GM12878 (cell line): Measurements from ENCODE around the gene C2orf92.

Experiments used
- ATF2 ChIP-seq: IDR thresholded peaks from 2 replicates; pipeline ENCODE4 v1.6.1; 2012; ENCODE audit warnings: low read length, inconsistent platforms
- CREB1 ChIP-seq: IDR thresholded peaks from 2 replicates; pipeline ENCODE4 v1.6.1; 2012; ENCODE audit warnings: low read depth, mild to moderate bottlenecking, inconsistent platforms
- KAT2A ChIP-seq: conservative IDR thresholded peaks from 2 replicates; pipeline ENCODE4 v1.6.1; 2011; ENCODE audit warnings: low read depth, low read length; ENCODE audit not compliant: control insufficient read depth
- MAX ChIP-seq: IDR thresholded peaks from 2 replicates; pipeline ENCODE4 v1.6.1; 2012; ENCODE audit warnings: low read depth, low read length, improper control_type of control experiment
- MXI1 ChIP-seq: fragments of 150-350 bp; IDR thresholded peaks from 2 replicates; pipeline ENCODE4 v1.6.1; 2011; ENCODE audit warnings: low read depth, mild to moderate bottlenecking, inconsistent platforms, low read length, improper control_type of control experiment
- PAX5 ChIP-seq: IDR thresholded peaks from 2 replicates; pipeline ENCODE4 v1.6.1; 2011; ENCODE audit warnings: low read depth, low read length, borderline replicate concordance
- POLR2A ChIP-seq: IDR thresholded peaks from 2 replicates; pipeline ENCODE4 v1.6.1; 2011; ENCODE audit warnings: low read depth, mild to moderate bottlenecking, low read length
- RB1 ChIP-seq: fragments of 450-650 bp; formaldehyde crosslinking; IDR thresholded peaks from 2 replicates; pipeline ENCODE4 v1.6.1; 2017; ENCODE audit warnings: mild to moderate bottlenecking, borderline replicate concordance
- SUZ12 ChIP-seq: fragments of 200-600 bp; sonication (generic); IDR thresholded peaks from one replicate; pipeline ENCODE4 v1.6.1; 2018; ENCODE audit warnings: antibody characterized with exemption, mild to moderate bottlenecking; ENCODE audit not compliant: unreplicated experiment
- USF1 ChIP-seq: IDR thresholded peaks from 2 replicates; pipeline ENCODE4 v1.6.1; 2011; ENCODE audit warnings: borderline replicate concordance, low read depth, mild to moderate bottlenecking, moderate library complexity, mixed read lengths, low read length; ENCODE audit not compliant: insufficient read depth; ENCODE audit errors: extremely low read length
- ZNF217 ChIP-seq: fragments of 450-650 bp; IDR thresholded peaks from 2 replicates; pipeline ENCODE4 v1.6.1; 2017; ENCODE audit warnings: antibody characterized with exemption, mild to moderate bottlenecking
- ZNF274 ChIP-seq: IDR thresholded peaks from one replicate; pipeline ENCODE4 v1.8.0; 2011; ENCODE audit not compliant: insufficient read length, insufficient read depth
- ZZZ3 ChIP-seq: IDR thresholded peaks from 2 replicates; pipeline ENCODE4 v1.6.1; 2011; ENCODE audit warnings: low read depth; ENCODE audit not compliant: control insufficient read depth, insufficient read length
- TF ChIP-seq, protein P1 (sequence below), 3 experiments: IDR thresholded peaks in 2 of 3; conservative IDR thresholded peaks in 1 of 3; 2 replicates each; pipeline ENCODE4 v1.5.1; 2011; ENCODE audit warnings: low read depth in 3 of 3, low read length in 3 of 3, mild to moderate bottlenecking in 3 of 3, control low read depth in 2 of 3, moderate library complexity in 2 of 3, inconsistent platforms in 1 of 3, mixed read lengths in 1 of 3; ENCODE audit not compliant: control insufficient read depth in 2 of 3, insufficient read depth in 1 of 3; ENCODE audit errors: extremely low read depth in 1 of 3

GRCh38 chr2:97697252-97698235 is 28.0 kb downstream of the C2orf92 start:
- TF ChIP-seq ZZZ3 (no peak), KAT2A (no peak), POLR2A (no peak), RB1 (0 out of 2 replicates have a peak, but pooled peaks have one; percentile 32), ZNF217 (no peak), ATF2 (no peak), MXI1 (no peak; the same call in 1 of the 2 replicates), PAX5 (no peak), ZNF274 (no peak), CREB1 (0 out of 2 replicates have a peak, but pooled peaks have one; percentile 33), SUZ12 (no peak), USF1 (no peak), MAX (no peak)
- TF ChIP-seq, protein P1, sequence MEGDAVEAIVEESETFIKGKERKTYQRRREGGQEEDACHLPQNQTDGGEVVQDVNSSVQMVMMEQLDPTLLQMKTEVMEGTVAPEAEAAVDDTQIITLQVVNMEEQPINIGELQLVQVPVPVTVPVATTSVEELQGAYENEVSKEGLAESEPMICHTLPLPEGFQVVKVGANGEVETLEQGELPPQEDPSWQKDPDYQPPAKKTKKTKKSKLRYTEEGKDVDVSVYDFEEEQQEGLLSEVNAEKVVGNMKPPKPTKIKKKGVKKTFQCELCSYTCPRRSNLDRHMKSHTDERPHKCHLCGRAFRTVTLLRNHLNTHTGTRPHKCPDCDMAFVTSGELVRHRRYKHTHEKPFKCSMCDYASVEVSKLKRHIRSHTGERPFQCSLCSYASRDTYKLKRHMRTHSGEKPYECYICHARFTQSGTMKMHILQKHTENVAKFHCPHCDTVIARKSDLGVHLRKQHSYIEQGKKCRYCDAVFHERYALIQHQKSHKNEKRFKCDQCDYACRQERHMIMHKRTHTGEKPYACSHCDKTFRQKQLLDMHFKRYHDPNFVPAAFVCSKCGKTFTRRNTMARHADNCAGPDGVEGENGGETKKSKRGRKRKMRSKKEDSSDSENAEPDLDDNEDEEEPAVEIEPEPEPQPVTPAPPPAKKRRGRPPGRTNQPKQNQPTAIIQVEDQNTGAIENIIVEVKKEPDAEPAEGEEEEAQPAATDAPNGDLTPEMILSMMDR (IDR thresholded peaks at IDR 0.05 in 2 of 3, conservative IDR thresholded peaks at IDR 0.05 in 1 of 3; ENCODE audit: control insufficient read depth in 2 of 3, extremely low read depth in 1 of 3, insufficient read depth in 1 of 3, low read depth in 3 of 3, low read length in 3 of 3), result peak; percentile 81 to 98 (median 88); a peak in 5 of 6 replicates
